HG02852 (cell line): ENCODE results near the gene ARHGAP5.

Experiments used
- ATAC-seq: cut with Tn5 transposase; IDR thresholded peaks from one replicate; pipeline ENCODE4 v1.9.1; 2021; ENCODE audit warnings: mild to moderate bottlenecking, moderate library complexity; ENCODE audit not compliant: unreplicated experiment

Gene ARHGAP5

GRCh38 chr14:32074887-32075572 lies 2.1 kb upstream of the ARHGAP5 start:
- no peak for ATAC-seq

GRCh38 chr14:32075672-32076277 lies 1.3 kb upstream of the ARHGAP5 start:
- ATAC-seq: peak; percentile 1

GRCh38 chr14:32076278-32077080 lies 625 bp upstream of the ARHGAP5 start:
- peak; percentile 40 for ATAC-seq

- no peak for ATAC-seq
These were observed 1.1 kb downstream of the ARHGAP5 start for GRCh38 chr14:32078023-32078857.

GRCh38 chr14:32078858-32079216 lies 1.7 kb downstream of the ARHGAP5 start:
- ATAC-seq: no peak

GRCh38 chr14:32079264-32079663 lies 2.2 kb downstream of the ARHGAP5 start:
- no peak for ATAC-seq

GRCh38 chr14:32080001-32080510 lies 3.0 kb downstream of the ARHGAP5 start:
- ATAC-seq: no peak

GRCh38 chr14:32081901-32082300 lies 4.8 kb downstream of the ARHGAP5 start:
- no peak for ATAC-seq

GRCh38 chr14:32083315-32083624 lies 6.2 kb downstream of the ARHGAP5 start:
- no peak for ATAC-seq

- ATAC-seq: no peak
These were observed 6.7 kb downstream of the ARHGAP5 start for GRCh38 chr14:32083789-32084188.

GRCh38 chr14:32085182-32085844 lies 8.2 kb downstream of the ARHGAP5 start:
- ATAC-seq: no peak

GRCh38 chr14:32085845-32086383 lies 8.8 kb downstream of the ARHGAP5 start:
- no peak for ATAC-seq

GRCh38 chr14:32087173-32087861 lies 10.2 kb downstream of the ARHGAP5 start:
- ATAC-seq: no peak

GRCh38 chr14:32087907-32088306 lies 10.8 kb downstream of the ARHGAP5 start:
- no peak for ATAC-seq

- ATAC-seq: no peak
These were observed 13.6 kb downstream of the ARHGAP5 start for GRCh38 chr14:32090686-32091085.

GRCh38 chr14:32099473-32099872 lies 22.4 kb downstream of the ARHGAP5 start:
- no peak for ATAC-seq

GRCh38 chr14:32100175-32100574 lies 23.1 kb downstream of the ARHGAP5 start:
- no peak for ATAC-seq

GRCh38 chr14:32102152-32102787 lies 25.2 kb downstream of the ARHGAP5 start:
- peak; percentile 92 for ATAC-seq

GRCh38 chr14:32102968-32103367 lies 25.9 kb downstream of the ARHGAP5 start:
- ATAC-seq: no peak
